Psoas muscle (tissue), 8 donors: ENCODE measurements around the gene LAMB3. TPM values are rescaled to one million over a fixed set of nuclear protein-coding genes. Genes with fewer than 3 reads are reported as not detected.

Experiments used
- ATAC-seq, 4 donors: fragments of 200-7000 bp; cut with Tn5 transposase; one replicate each; pipeline ENCODE4 v1.9.1; 2020; ENCODE audit warnings: moderate library complexity in 3 of 4, mild to moderate bottlenecking in 2 of 4
- DNase-seq, 2 donors: peaks; one replicate each; pipeline ENCODE4 v3.0.0-alpha.2; 2020
- H3K27ac ChIP-seq: fragments of 200-600 bp; one replicate; pipeline ENCODE4 v1.8.0; 2022
- H3K27me3 ChIP-seq, 3 donors: fragments of 200-600 bp in 1 of 3; one replicate each; pipeline versions ENCODE4 v1.6.1 to v1.8.0; 2013 to 2022; ENCODE audit warnings: low read length in 2 of 3, mild to moderate bottlenecking in 2 of 3, moderate library complexity in 1 of 3; ENCODE audit not compliant: insufficient read depth in 3 of 3
- H3K36me3 ChIP-seq, 2 donors: fragments of 200-600 bp in 1 of 2; one replicate each; pipeline versions ENCODE4 v1.6.1 to v1.8.0; 2013 to 2022; ENCODE audit warnings: low read depth in 1 of 2, mild to moderate bottlenecking in 1 of 2, moderate library complexity in 1 of 2; ENCODE audit not compliant: insufficient read depth in 1 of 2
- H3K4me1 ChIP-seq: fragments of 200-600 bp; one replicate; pipeline ENCODE4 v1.8.0; 2022
- H3K4me3 ChIP-seq: fragments of 200-600 bp; one replicate; pipeline ENCODE4 v1.8.0; 2022; ENCODE audit warnings: mild to moderate bottlenecking
- H3K9me3 ChIP-seq: fragments of 200-600 bp; one replicate; pipeline ENCODE4 v1.8.0; 2022
- CTCF ChIP-seq: fragments of 200-600 bp; IDR thresholded peaks from one replicate; pipeline ENCODE4 v1.8.0; 2022; ENCODE audit warnings: antibody characterized with exemption
- WGBS, 3 donors: extraction: QIAGEN DNeasy Blood & Tissue Kit; methylation state at CpG; one replicate each; pipeline versions ENCODE4 v1.1.6 to v1.1.7; 2013; 5-methylcytosine and 5-hydroxymethylcytosine counted together
- intact Hi-C, 2 donors: fragments of 100-400 bp; cut with DNase I; formaldehyde crosslinking; loops; one replicate each; pipeline versions ENCODE4 v1.11.0 to v1.14.2; 2022
- polyA plus RNA-seq, 3 donors: library from polyadenylated mRNA; stranded (reverse); fragments of 200-250 nt; gene quantifications; one replicate each; pipeline ENCODE4 v1.2.3, GENCODE V29; 2013
- total RNA-seq, 4 donors: library from RNA; stranded (reverse); fragmentation: NEBNext Ultra II Directional in 2 of 4; extraction: Animal tissue kit (Norgen Biotek cat#: 25700) in 2 of 4; gene quantifications; one replicate each; pipeline versions ENCODE4 v1.2.1 to v1.2.4, GENCODE V29; 2021 to 2023
- donor health status: healthy with polysubstance abuse.
- donor health status: DM: no; HTN: no; CAD: no; lungs with moderate emphysema.
- donor health status: Bipolar disorder and iron deficiency.
- donor health status: healthy.
- donor health status: DM: yes; HTN: yes; CAD: no.
- donor health status: DM: no; HTN: no; CAD: no.
- donor health status: DM: no; HTN: no; CAD: no.
- donor health status: DM: yes; HTN: yes; CAD: no.

The LAMB3 gene
- total and polyA plus RNA-seq, 7 donors, result 0.88 to 2.7 (median 2.0) TPM

GRCh38 chr1:209624558-209625549 lies 27.4 kb downstream of the LAMB3 start:
- WGBS, 3 donors, result 44 to 54% (median 50%) methylated on average over 15 of the region's 15 CpGs
- Histone ChIP-seq H3K4me3 (peak overlapping the region; percentile 50), H3K36me3 (no peaks in the 10 kb centered on the region), H3K27ac (peak overlapping the region; percentile 96), H3K4me1 (peaks cover 57% of the 10 kb centered on the region), H3K9me3 (no peaks in the 10 kb centered on the region), H3K27me3 (no peaks in the 10 kb centered on the region)
- peak; percentile 9 for TF ChIP-seq CTCF
- DNase-seq (peak; percentile 64 to 88), ATAC-seq (peak; percentile 86 to 91 (median 87))
- intact Hi-C loops, result loop anchor here in 1 of 2 donors (5.0 kb wide), 2 partner anchors 67 to 122 kb away; no protein-coding TSS in a partner anchor

GRCh38 chr1:209622841-209623829 lies 29.1 kb downstream of the LAMB3 start:
- Histone ChIP-seq H3K27ac (peak overlapping the region; percentile 66), H3K9me3 (no peaks in the 10 kb centered on the region), H3K36me3 (no peaks in the 10 kb centered on the region), H3K4me3 (no peak overlapping the region), H3K4me1 (peaks cover 71% of the 10 kb centered on the region), H3K27me3 (no peaks in the 10 kb centered on the region)
- WGBS, 3 donors, result 87 to 92% (median 88%) methylated on average over 24 of the region's 24 CpGs
- no peak for TF ChIP-seq CTCF
- ATAC-seq, result no peak
- intact Hi-C loops, result no loop called here
- DNase-seq, result no peak

- Histone ChIP-seq H3K27ac (peak overlapping the region; percentile 66), H3K4me1 (peaks cover 73% of the 10 kb centered on the region), H3K36me3 (no peaks in the 10 kb centered on the region), H3K4me3 (no peak overlapping the region), H3K27me3 (no peaks in the 10 kb centered on the region), H3K9me3 (no peaks in the 10 kb centered on the region)
- intact Hi-C loops, result no loop called here
- 50 to 71% (median 54%) methylated on average over 11 of the region's 11 CpGs for WGBS, 3 donors
- no peak for TF ChIP-seq CTCF
- DNase-seq (no peak), ATAC-seq (no peak)
Observed at GRCh38 chr1:209621741-209622655, 30.2 kb downstream of the LAMB3 start.

- no peak overlapping the region for H3K4me3 ChIP-seq
- no peaks in the 10 kb centered on the region for H3K27me3 ChIP-seq
- ATAC-seq, result no peak
- no peak for TF ChIP-seq CTCF
- no peak for DNase-seq
- H3K9me3 ChIP-seq, result no peaks in the 10 kb centered on the region
- H3K4me1 ChIP-seq, result peaks cover 71% of the 10 kb centered on the region
- H3K27ac ChIP-seq, result peak overlapping the region; percentile 66
- intact Hi-C loops, result no loop called here
- 17 to 30% (median 23%) methylated on average over 4 of the region's 4 CpGs for WGBS, 3 donors
- H3K36me3 ChIP-seq, result no peaks in the 10 kb centered on the region
Observed at GRCh38 chr1:209621286-209621685, 30.9 kb downstream of the LAMB3 start.
